ENCODE results near the gene NEGR1.
A peak's percentile ranks its signal among the peaks of the same experiment; 100 is the strongest.

NEGR1 gene

GRCh38 chr1:71770121-71770520 lies 512.2 kb downstream of the NEGR1 start:
- Histone ChIP-seq H3F3A (ENCODE audit: low read depth) (no peaks in the 10 kb centered on the region), H3K4me1 (ENCODE audit: insufficient read depth, low read length, poor library complexity, severe bottlenecking) (peaks cover 18% of the 10 kb centered on the region), H3K27me3 (ENCODE audit: insufficient read depth, low read length, poor library complexity, severe bottlenecking) (no peaks in the 10 kb centered on the region), H3K9me2 (replicated peaks; ENCODE audit: low read depth, low read length) (no peaks in the 10 kb centered on the region), H3K4me3 (ENCODE audit: low read length, poor library complexity, severe bottlenecking) (no peak overlapping the region), H3K9ac (ENCODE audit: low read depth, low read length, poor library complexity, severe bottlenecking) (no peak overlapping the region), H4K20me1 (ENCODE audit: insufficient read depth, low read length, poor library complexity, severe bottlenecking) (no peaks in the 10 kb centered on the region), H2AFZ (ENCODE audit: low read length) (no peak overlapping the region), H3K79me2 (ENCODE audit: insufficient read depth, low read length) (no peaks in the 10 kb centered on the region), H3K9me3 (ENCODE audit: insufficient read depth, low read depth, low read length) (no peaks in the 10 kb centered on the region), H3K36me3 (ENCODE audit: insufficient read depth, low read length) (no peaks in the 10 kb centered on the region), H3K4me2 (ENCODE audit: low read depth, low read length, poor library complexity, severe bottlenecking) (peak overlapping the region; percentile 47)
- TF ChIP-seq, protein P1, sequence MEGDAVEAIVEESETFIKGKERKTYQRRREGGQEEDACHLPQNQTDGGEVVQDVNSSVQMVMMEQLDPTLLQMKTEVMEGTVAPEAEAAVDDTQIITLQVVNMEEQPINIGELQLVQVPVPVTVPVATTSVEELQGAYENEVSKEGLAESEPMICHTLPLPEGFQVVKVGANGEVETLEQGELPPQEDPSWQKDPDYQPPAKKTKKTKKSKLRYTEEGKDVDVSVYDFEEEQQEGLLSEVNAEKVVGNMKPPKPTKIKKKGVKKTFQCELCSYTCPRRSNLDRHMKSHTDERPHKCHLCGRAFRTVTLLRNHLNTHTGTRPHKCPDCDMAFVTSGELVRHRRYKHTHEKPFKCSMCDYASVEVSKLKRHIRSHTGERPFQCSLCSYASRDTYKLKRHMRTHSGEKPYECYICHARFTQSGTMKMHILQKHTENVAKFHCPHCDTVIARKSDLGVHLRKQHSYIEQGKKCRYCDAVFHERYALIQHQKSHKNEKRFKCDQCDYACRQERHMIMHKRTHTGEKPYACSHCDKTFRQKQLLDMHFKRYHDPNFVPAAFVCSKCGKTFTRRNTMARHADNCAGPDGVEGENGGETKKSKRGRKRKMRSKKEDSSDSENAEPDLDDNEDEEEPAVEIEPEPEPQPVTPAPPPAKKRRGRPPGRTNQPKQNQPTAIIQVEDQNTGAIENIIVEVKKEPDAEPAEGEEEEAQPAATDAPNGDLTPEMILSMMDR (conservative IDR thresholded peaks at IDR 0.05; ENCODE audit: low read length), result no peak
- TF ChIP-seq EZH2phosphoT487 (IDR thresholded peaks at IDR 0.05; ENCODE audit: borderline replicate concordance), result no peak

DNA sequence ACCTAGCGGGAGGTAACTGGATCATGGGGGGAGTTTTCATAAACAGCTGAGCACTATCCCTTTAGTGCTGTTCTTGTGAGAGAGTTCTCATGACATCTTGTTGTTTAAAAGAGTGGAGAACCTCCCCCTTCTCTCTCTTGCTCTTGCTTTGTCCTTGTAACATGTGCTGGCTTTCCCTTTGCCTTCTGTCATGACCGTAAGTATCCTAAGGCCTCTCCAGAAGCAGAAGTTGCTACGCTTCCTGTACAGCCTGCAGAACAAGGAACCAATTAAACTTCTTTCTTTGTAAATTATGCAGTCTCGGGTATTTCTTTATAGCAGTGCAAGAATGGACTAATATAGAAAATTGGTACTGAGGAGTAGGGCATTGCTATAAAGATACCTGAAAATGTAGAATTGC lies 515.6 kb downstream of the NEGR1 start:
- Histone ChIP-seq H3K79me2 (ENCODE audit: insufficient read depth, low read length) (no peaks in the 10 kb centered on the region), H3K9ac (ENCODE audit: low read depth, low read length, poor library complexity, severe bottlenecking) (no peak overlapping the region), H2AFZ (ENCODE audit: low read length) (no peak overlapping the region), H3K9me2 (replicated peaks; ENCODE audit: low read depth, low read length) (no peaks in the 10 kb centered on the region), H3K27me3 (ENCODE audit: insufficient read depth, low read length, poor library complexity, severe bottlenecking) (no peaks in the 10 kb centered on the region), H3K36me3 (ENCODE audit: insufficient read depth, low read length) (no peaks in the 10 kb centered on the region), H3K4me2 (ENCODE audit: low read depth, low read length, poor library complexity, severe bottlenecking) (no peak overlapping the region), H4K20me1 (ENCODE audit: insufficient read depth, low read length, poor library complexity, severe bottlenecking) (no peaks in the 10 kb centered on the region), H3K4me3 (ENCODE audit: low read length, poor library complexity, severe bottlenecking) (no peak overlapping the region), H3K4me1 (ENCODE audit: insufficient read depth, low read length, poor library complexity, severe bottlenecking) (peaks cover 20% of the 10 kb centered on the region), H3F3A (ENCODE audit: low read depth) (no peaks in the 10 kb centered on the region), H3K9me3 (ENCODE audit: insufficient read depth, low read depth, low read length) (no peaks in the 10 kb centered on the region)
- TF ChIP-seq EZH2phosphoT487 (IDR thresholded peaks at IDR 0.05; ENCODE audit: borderline replicate concordance), result no peak
- TF ChIP-seq, protein P1 (conservative IDR thresholded peaks at IDR 0.05; ENCODE audit: low read length), result no peak

DNA sequence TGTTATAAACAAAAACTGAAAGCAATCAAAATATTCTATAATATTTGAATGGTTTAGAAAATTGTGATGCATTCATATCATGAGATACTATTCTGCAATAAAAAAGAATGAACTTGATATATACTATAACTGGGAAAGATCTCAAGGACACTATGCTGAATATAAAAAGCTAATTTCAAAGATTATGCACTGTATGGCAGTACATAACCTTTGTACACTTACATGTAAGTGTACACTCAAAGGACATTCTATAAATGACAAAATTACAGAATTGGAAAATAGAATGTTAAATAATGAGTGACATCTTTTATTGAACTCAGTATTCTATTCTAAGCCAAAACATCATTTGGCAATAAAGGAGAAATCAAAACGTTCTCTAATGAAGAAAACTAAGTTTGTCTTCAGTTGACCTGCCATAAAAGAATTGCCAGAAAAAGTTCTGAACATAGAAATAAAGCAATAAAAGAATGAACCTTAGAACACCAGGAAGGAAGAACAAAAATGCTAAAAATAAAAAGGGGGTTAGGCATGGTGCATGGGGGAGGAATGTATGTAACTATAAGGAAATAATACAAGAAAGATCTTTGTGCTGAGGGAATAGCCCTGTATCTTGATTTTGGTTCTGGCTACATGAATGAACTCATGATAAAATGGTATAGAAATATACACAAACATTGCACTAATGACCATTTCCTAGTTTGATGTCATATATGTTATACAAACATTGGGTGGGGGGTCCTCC lies 519.7 kb downstream of the NEGR1 start:
- no peak overlapping the region for H3K9ac ChIP-seq (ENCODE audit: low read depth, low read length, poor library complexity, severe bottlenecking)

More for the DNA sequence above, 519.7 kb downstream of the NEGR1 start:
- TF ChIP-seq, protein P1 (conservative IDR thresholded peaks at IDR 0.05; ENCODE audit: low read length), result no peak
- no peak for TF ChIP-seq EZH2phosphoT487 (IDR thresholded peaks at IDR 0.05; ENCODE audit: borderline replicate concordance)
- Histone ChIP-seq H3K36me3 (ENCODE audit: insufficient read depth, low read length) (no peaks in the 10 kb centered on the region), H3K4me1 (ENCODE audit: insufficient read depth, low read length, poor library complexity, severe bottlenecking) (peaks cover 8% of the 10 kb centered on the region), H3K9me3 (ENCODE audit: insufficient read depth, low read depth, low read length) (no peaks in the 10 kb centered on the region), H3K4me3 (ENCODE audit: low read length, poor library complexity, severe bottlenecking) (no peak overlapping the region), H3F3A (ENCODE audit: low read depth) (no peaks in the 10 kb centered on the region), H3K9me2 (replicated peaks; ENCODE audit: low read depth, low read length) (no peaks in the 10 kb centered on the region), H3K27me3 (ENCODE audit: insufficient read depth, low read length, poor library complexity, severe bottlenecking) (no peaks in the 10 kb centered on the region), H3K79me2 (ENCODE audit: insufficient read depth, low read length) (no peaks in the 10 kb centered on the region), H2AFZ (ENCODE audit: low read length) (no peak overlapping the region), H4K20me1 (ENCODE audit: insufficient read depth, low read length, poor library complexity, severe bottlenecking) (no peaks in the 10 kb centered on the region), H3K4me2 (ENCODE audit: low read depth, low read length, poor library complexity, severe bottlenecking) (no peak overlapping the region)

Measured in Loucy (cell line).